HG03575 (cell line): ENCODE results near the gene CCNO.

Experiments
- ATAC-seq: cut with Tn5 transposase; IDR thresholded peaks from one replicate; pipeline ENCODE4 v1.9.1; 2021; ENCODE audit not compliant: unreplicated experiment, insufficient number of reproducible peaks, low FRiP score; ENCODE audit errors: extremely low read depth

The CCNO gene

GRCh38 chr5:55232985-55233928 is at the start of gene CCNO:
Gene CCNO (minus strand): TSS chr5:55233608. CDS start chr5:55233523, 85 bp downstream.
- no peak for ATAC-seq

- no peak for ATAC-seq
Observed at GRCh38 chr5:55278778-55279177, 45.4 kb upstream of the CCNO start.

GRCh38 chr5:55276771-55277170 is 43.4 kb upstream of the CCNO start:
- ATAC-seq, result no peak

GRCh38 chr5:55258339-55258738 is 24.9 kb upstream of the CCNO start:
- ATAC-seq, result no peak

GRCh38 chr5:55254802-55255201 is 21.4 kb upstream of the CCNO start:
- ATAC-seq, result no peak

GRCh38 chr5:55250064-55250463 is 16.7 kb upstream of the CCNO start:
- no peak for ATAC-seq

- no peak for ATAC-seq
Observed at GRCh38 chr5:55241746-55242145, 8.3 kb upstream of the CCNO start.

GRCh38 chr5:55236800-55237199 is 3.4 kb upstream of the CCNO start:
- no peak for ATAC-seq

GRCh38 chr5:55234121-55234700 is 803 bp upstream of the CCNO start:
- ATAC-seq, result no peak

- no peak for ATAC-seq
Observed at GRCh38 chr5:55232271-55232984, 980 bp downstream of the CCNO start.

- ATAC-seq, result no peak
Observed at GRCh38 chr5:55231919-55232270, 1.5 kb downstream of the CCNO start.

- no peak for ATAC-seq
Observed at GRCh38 chr5:55231029-55231918, 2.1 kb downstream of the CCNO start.

GRCh38 chr5:55230086-55230629 is 3.2 kb downstream of the CCNO start:
- no peak for ATAC-seq

- ATAC-seq, result no peak
Observed at GRCh38 chr5:55227664-55228430, 5.6 kb downstream of the CCNO start.

- ATAC-seq, result no peak
Observed at GRCh38 chr5:55226934-55227663, 6.3 kb downstream of the CCNO start, which contains the start of gene MCIDAS. Gene MCIDAS (minus strand): TSS chr5:55227315. CDS start chr5:55227138, 177 bp downstream.

- ATAC-seq, result no peak
Observed at GRCh38 chr5:55226027-55226933, 7.1 kb downstream of the CCNO start.
